Neutrophil (primary cell): ENCODE measurements around the gene ADRA2B.

ENCODE experiments used
- H3K27ac ChIP-seq: fragments of 200-600 bp; sonication (generic); 2 replicates; pipeline ENCODE4 v1.5.1; 2016; ENCODE audit warnings: mild to moderate bottlenecking, moderate library complexity
- H3K27me3 ChIP-seq: fragments of 200-600 bp; sonication (generic); 2 replicates; pipeline ENCODE4 v1.6.0; 2016; ENCODE audit warnings: mild to moderate bottlenecking
- H3K36me3 ChIP-seq: fragments of 200-600 bp; sonication (generic); 2 replicates; pipeline ENCODE4 v1.5.1; 2017
- H3K4me1 ChIP-seq, 2 experiments: fragments of 200-600 bp in 1 of 2; sonication (generic) in 1 of 2; 1 replicate in 1 of 2; 2 replicates in 1 of 2; pipeline versions ENCODE4 v1.5.1 to v1.6.1; 2013 to 2016; ENCODE audit warnings: low read depth in 1 of 2, low read length in 1 of 2, mild to moderate bottlenecking in 1 of 2, moderate library complexity in 1 of 2; ENCODE audit not compliant: control insufficient read depth in 1 of 2, insufficient read depth in 1 of 2
- H3K4me3 ChIP-seq, 2 experiments: fragments of 200-600 bp in 1 of 2; sonication (generic) in 1 of 2; 1 replicate in 1 of 2; 2 replicates in 1 of 2; pipeline ENCODE4 v1.5.1; 2013 to 2016; ENCODE audit warnings: low read depth in 1 of 2, low read length in 1 of 2, mild to moderate bottlenecking in 1 of 2, moderate library complexity in 1 of 2
- H3K9me3 ChIP-seq: fragments of 200-600 bp; sonication (generic); 2 replicates; pipeline ENCODE4 v1.5.1; 2016
- CTCF ChIP-seq: fragments of 200-600 bp; sonication (generic); IDR thresholded peaks from 2 replicates; pipeline ENCODE4 v1.5.1; 2016; ENCODE audit warnings: antibody characterized with exemption

The ADRA2B gene

GRCh38 chr2:96128456-96128855, 12.1 kb upstream of the ADRA2B start:
- no peak overlapping the region for H3K4me3 ChIP-seq
- no peaks in the 10 kb centered on the region for H3K9me3 ChIP-seq
- H3K4me1 ChIP-seq = no peaks in the 10 kb centered on the region
- no peak overlapping the region for H3K27ac ChIP-seq
- no peaks in the 10 kb centered on the region for H3K27me3 ChIP-seq
- no peaks in the 10 kb centered on the region for H3K36me3 ChIP-seq
- TF ChIP-seq CTCF = no peak

- H3K27me3 ChIP-seq = peaks cover 24% of the 10 kb centered on the region
- no peak overlapping the region for H3K27ac ChIP-seq
- H3K36me3 ChIP-seq = no peaks in the 10 kb centered on the region
- no peak overlapping the region for H3K4me3 ChIP-seq
- no peaks in the 10 kb centered on the region for H3K9me3 ChIP-seq
- TF ChIP-seq CTCF = no peak
- no peaks in the 10 kb centered on the region for H3K4me1 ChIP-seq
These were observed 8.3 kb upstream of the ADRA2B start for GRCh38 chr2:96124406-96125265.

GRCh38 chr2:96123936-96124335, 7.6 kb upstream of the ADRA2B start:
- H3K4me1 ChIP-seq = no peaks in the 10 kb centered on the region
- H3K27me3 ChIP-seq = peaks cover 31% of the 10 kb centered on the region
- no peak for TF ChIP-seq CTCF
- H3K4me3 ChIP-seq = no peak overlapping the region
- no peaks in the 10 kb centered on the region for H3K36me3 ChIP-seq
- no peaks in the 10 kb centered on the region for H3K9me3 ChIP-seq
- no peak overlapping the region for H3K27ac ChIP-seq

- TF ChIP-seq CTCF = no peak
- H3K9me3 ChIP-seq = no peaks in the 10 kb centered on the region
- no peaks in the 10 kb centered on the region for H3K4me1 ChIP-seq
- H3K4me3 ChIP-seq = no peak overlapping the region
- H3K36me3 ChIP-seq = no peaks in the 10 kb centered on the region
- peaks cover 37% of the 10 kb centered on the region for H3K27me3 ChIP-seq
- no peak overlapping the region for H3K27ac ChIP-seq
These were observed 6.9 kb upstream of the ADRA2B start for GRCh38 chr2:96123290-96123689.

GRCh38 chr2:96122391-96122790, 6.0 kb upstream of the ADRA2B start:
- Histone ChIP-seq H3K9me3 (no peaks in the 10 kb centered on the region), H3K27me3 (peaks cover 46% of the 10 kb centered on the region), H3K4me3 (no peak overlapping the region), H3K27ac (no peak overlapping the region), H3K4me1 (no peaks in the 10 kb centered on the region), H3K36me3 (no peaks in the 10 kb centered on the region)
- TF ChIP-seq CTCF = no peak
